Activated CD8-positive, alpha-beta memory T cell treated with anti-CD3 and anti-CD28 coated beads for 48 hours (primary cell): ENCODE data around the gene SOX15.
A peak's percentile ranks its signal among the peaks of the same experiment; 100 is the strongest.
"Not testable (repeated sequence)": the region's sequence is repeated elsewhere in the genome, so short reads cannot be mapped to it uniquely, and the experiment has no call there.

Source experiments
- DNase-seq, 3 experiments: peaks; one replicate each; pipeline ENCODE4 v3.0.0-alpha.2; 2020; ENCODE audit warnings: low read depth in 2 of 3, low spot score in 2 of 3

Gene SOX15

DNA sequence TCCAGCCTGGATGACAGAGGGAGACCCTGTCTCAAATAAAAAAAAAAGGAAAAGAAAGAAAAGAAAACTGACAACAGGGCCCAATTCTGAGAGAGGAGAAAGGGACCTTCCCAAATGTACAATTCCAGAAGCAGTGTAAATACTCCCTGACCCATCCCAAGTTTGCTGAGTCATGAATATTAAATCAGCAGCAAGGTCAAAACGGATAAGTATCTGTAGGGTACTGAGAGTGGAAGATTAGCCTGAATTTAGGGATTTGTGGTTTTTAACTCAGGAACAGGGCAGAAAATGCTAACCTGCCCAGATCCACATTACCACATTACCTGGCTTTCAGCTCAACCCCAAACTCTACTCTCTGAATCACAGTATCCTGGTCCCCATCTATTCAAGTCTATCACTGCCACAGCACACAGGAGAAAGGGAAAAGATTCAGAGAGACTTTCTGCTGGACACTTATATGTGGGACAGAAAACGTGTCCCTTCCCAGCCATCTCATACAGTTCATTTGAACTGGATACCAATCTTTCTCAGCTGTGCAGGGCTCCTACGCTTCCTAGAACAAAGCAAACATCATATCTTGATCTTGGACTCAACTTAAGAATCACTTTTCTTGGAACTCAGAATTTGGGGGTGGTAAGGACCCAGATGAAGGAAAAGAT, 21.9 kb upstream of the SOX15 start:
- no peak for DNase-seq

GRCh38 chr17:7610641-7611040, 20.7 kb upstream of the SOX15 start:
- no peak for DNase-seq

GRCh38 chr17:7606280-7606679, 16.4 kb upstream of the SOX15 start:
- DNase-seq = no peak

DNA sequence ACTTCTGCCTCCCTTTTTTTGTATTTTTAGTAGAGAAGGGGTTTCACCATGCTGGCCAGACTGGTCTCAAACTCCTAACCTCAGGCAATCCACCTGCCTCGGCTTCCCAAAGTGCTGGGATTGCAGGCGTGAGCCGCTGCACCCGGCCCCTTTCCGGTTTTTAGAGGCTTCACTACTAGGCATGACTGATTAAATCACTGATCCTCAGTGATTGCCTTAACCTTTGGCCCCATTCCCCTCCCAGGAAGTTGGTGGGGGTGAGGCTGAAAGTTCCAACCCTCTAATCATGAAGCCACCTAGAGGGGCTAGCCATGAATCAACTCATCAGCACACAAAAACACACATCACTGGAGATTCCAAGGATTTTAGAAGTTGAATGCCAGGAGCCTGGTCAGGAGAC, 7.7 kb upstream of the SOX15 start:
- not testable (repeated sequence) for DNase-seq

- no peak for DNase-seq
These were observed 3.4 kb upstream of the SOX15 start for GRCh38 chr17:7593296-7593695.

- DNase-seq = no peak
These were observed 2.6 kb upstream of the SOX15 start for GRCh38 chr17:7592422-7593021.

DNA sequence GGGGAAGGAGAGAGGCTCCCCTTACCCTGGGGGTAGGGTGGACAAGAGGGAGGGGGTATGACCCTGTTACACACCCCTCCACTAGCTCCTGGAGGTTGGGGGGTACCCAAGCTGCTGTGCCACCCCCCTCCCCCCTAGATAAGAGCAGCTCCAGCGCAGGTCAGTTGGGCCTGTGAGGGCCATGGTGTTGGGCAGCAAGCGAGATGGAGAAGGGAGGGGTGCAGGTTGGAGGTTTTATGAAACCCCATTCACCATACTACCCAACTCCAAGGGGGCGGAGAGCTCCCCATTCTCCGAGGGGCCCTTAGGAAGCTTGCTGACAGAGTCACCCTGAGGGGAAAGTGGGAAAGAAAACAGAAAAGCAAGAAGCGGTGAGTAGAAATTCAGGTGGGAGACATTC, 1.7 kb upstream of the SOX15 start:
- no peak for DNase-seq

GRCh38 chr17:7590743-7591142, 849 bp upstream of the SOX15 start:
- DNase-seq = no peak

DNA sequence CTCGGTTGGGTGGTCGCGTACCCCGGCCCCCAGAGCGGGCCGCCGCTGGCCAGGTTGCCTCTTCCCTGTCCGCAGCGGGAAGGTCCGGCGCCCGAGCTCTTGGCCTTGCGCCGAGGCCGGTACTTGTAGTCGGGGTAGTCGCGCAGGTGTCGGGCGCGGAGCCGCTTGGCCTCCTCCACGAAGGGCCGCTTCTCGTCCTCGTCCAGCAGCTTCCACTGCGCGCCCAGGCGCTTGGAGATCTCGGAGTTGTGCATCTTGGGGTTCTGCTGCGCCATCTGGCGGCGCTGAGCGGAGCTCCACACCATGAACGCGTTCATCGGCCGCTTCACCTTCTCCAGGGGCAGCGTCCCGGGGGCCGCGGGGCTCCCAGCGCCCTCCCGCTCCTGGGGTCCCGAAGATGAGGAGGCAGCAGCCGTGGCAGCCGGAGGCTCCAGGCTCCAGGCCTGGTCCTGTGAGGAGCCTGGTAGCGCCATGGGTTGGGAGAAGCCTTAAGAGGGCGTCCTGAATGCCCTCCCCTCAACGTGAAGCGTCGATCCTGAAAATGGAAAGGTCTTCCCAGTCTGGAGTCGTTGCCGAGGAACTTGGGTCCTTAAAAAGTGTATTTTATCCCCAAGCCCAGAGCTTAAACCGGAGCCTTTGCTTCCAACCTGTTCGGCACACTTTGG, 558 bp downstream of the SOX15 start:
- no peak for DNase-seq

- no peak for DNase-seq
These were observed 1.2 kb downstream of the SOX15 start for GRCh38 chr17:7588553-7589203.

DNA sequence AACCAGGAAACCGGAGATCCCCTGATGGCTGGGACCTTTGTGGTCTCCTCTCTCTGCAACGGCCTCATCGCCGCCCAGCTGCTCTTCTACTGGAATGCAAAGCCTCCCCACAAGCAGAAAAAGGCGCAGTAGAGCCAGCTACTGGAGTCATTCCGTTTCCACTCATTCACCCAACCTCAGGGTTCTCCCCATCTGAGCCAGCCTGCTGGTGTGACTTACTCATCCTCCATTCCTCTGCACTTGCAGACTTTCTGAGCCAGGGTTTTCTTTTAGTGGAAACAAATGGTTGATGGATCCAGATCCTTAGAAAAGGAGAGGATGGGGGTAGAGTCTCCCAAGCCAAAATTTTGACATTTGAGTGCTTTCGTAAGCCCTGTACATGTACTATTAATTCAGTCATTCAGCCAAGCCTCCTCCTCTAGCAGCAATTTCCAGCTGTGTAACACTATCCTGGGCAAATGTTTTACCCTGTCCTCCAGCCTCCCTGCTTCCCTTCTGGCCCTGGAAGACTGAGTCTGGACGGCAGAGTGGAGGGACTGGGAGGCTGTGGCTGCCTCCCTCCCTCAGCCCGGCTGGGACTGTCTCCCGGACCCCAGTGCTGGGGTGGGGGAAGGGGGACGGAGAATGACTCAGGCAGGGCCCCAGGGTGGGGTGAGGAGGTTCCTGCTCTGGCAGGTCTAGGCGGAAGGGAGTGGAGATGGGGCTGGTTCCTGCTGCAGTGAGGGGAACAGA, 2.3 kb downstream of the SOX15 start:
- no peak for DNase-seq

- no peak for DNase-seq
These were observed 3.0 kb downstream of the SOX15 start for GRCh38 chr17:7586673-7587419.

DNA sequence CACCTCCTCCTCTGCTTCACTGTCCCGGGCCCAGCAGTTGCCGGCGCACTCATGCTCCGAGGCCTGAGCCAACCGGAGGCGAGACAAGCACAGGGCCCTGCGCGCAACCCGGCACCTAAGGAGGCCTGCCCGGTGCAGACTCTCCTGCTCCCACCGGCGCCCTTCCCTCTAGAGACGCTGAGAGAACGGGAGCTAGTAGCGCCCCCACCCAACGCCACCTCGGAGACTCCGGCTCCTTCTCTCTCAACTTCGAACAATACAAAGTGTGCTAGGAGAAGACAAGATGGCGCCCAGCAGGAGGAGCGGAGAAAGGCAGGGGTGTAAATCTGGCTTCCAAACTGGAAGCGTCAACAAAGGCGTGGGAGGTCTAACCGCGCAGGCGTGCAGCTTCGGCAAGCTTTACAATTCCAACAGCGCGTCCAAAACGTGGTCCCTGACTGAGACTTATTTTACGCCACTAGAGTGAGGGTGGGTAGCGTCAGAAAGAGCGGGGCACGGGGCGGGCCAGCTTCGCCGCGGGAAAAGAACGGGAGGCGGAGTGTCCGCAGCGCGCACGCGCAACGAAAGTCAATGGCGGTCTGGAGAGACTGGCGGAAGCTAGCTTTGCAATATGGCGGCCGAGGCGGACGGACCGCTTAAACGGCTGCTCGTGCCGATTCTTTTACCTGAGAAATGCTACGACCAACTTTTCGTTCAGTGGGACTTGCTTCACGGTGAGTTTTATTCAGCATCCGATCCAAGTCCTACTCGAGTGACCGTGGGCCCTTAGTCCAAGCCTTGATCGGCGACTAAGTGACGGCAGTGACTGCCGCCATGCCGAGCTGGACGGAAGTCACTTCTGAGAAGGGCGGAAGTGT, 6.4 kb downstream of the SOX15 start, which contains the start of gene MPDU1:
TSS of gene MPDU1 (plus strand) at position 600 of the 857 bp plus-strand sequence. CDS start at position 611, 11 bp downstream.
- DNase-seq = peak; percentile 83 to 91 (median 89)

DNA sequence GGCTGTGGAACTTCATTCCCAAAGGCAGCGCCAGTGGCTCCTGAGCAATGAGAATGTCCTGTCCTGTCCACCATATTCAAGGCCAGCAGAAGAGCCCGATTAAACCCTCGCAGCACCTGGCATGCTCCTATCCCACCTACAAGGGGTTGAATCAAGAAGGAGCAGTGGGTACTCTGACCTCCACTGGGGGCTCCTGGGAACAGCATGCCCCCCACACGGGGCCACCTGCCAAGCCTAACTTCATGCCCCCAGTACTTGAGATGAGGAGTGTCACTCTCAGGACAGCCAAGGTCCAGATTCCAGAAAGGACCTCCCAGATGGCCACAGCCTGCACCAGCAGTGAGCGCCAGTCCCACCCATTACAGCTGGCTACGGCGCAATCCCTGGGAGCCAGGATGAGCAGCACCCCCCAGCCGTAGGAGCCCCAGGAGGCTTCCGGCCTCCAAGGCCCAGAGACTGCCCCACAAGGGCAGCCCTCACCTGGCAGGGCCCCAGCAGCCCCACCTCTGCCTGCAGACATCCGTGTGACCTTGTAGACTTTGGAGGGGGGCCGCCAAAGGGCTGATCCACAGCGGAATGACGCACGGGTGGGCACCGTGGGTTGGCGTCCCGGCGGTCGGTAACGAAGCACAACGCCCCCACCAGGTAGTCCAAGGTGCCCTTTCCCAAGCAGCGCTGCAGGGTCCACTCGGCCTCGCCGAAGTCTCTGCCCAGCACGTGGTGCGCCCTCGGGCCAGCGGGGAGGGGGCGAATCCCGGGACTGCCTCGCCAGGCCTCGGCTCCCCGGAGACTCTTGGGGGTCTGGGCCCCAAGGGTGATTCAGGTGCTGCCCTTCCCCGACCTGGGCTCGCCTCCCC, 7.3 kb downstream of the SOX15 start:
- no peak for DNase-seq

GRCh38 chr17:7580604-7581575, 9.0 kb downstream of the SOX15 start:
- DNase-seq = no peak

- DNase-seq = no peak
These were observed 9.9 kb downstream of the SOX15 start for GRCh38 chr17:7579834-7580603.
